NOMO-1 treated with DMSO at 0.1 percent for 48 hours (cell line): ENCODE results near the gene SEMA3C.

Experiments
- DNase-seq: peaks from one replicate; lab custom pipeline; 2025; ENCODE audit not compliant: unreplicated experiment; lab: John Stamatoyannopoulos, UW

SEMA3C gene

DNA sequence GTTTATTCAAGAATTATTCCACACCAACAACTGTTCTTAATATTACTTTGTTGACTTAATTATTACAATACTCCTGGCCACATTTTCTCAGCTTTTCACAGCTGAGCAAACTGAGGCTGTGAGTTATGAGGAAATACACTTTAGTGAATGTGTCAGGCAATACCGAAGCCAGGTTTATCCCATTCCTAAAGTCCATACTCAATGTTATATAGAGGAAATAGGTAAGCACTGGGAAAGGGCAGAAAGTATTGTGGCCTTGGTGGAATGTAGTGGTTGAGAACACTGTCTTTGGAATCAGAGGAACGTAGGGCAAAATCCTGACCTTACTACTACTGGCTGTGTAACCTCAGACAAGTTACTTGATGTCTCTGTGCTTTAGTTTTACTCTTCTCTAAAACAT, 169.6 kb downstream of the SEMA3C start:
- no peak for DNase-seq

DNA sequence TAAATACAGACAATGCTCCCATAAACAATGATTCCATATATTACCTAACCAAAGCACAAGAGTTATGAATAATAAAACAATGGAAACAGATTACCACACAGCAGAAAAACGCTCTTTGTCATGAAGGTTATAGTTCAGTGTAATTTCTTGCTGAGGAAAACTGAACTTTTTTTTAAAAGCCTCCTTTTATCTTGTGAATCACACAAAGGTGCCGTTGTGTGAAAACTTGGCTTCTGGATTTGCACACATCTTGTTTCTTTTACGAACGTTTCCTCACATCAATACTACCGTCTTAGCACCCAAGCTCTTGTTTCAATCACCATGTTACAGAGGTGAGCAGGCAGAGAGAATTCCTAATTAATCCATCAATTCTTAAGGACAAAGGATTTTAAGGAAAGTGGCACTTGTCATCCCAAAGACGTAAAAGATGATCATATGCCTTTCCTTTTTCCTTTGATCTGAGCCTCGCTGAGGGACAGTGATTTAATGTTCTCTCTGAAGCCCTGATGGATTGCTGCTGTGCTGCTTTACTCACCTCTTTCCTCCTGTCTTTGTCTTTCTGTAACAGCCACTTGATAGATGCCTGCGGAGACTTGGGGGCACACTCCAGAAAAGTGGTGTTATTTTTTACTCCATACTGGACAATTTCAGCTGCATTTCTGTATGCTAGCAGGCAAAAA, 170.3 kb downstream of the SEMA3C start:
- no peak for DNase-seq

DNA sequence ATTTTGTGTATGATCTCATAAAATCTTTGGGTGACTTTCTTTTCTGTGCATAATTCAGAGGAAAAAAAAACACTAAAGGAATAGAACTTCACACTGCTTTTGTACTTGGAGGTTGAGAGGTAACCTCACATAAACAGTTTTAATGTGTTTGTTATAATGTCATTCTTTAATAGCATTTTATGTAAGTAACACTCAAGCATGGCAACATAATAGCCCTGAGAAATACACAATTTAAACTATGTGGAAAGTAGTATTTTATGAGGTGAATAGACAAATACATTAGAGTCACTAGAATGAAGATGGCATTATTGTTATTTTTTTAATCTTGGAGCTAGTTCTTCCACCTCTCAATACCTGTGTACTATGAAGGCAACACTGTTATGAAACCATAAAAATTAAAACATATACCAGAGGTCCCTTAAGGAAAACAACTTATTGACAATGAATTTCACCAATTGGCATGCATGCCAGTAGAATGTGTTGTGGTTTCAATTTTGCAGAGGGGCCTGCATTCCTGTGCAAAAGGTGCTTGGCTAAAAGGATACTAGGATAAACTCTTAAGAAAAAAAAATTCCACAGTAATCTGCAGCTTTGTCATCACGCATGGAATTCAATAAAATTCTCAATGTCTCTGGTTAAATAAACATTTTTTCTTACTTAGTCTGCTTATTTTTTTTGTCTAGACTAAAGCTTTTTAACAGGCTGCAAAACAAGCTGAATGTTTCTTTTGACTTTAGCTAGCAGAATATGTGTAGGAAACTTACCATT, 177.9 kb downstream of the SEMA3C start:
- no peak for DNase-seq

DNA sequence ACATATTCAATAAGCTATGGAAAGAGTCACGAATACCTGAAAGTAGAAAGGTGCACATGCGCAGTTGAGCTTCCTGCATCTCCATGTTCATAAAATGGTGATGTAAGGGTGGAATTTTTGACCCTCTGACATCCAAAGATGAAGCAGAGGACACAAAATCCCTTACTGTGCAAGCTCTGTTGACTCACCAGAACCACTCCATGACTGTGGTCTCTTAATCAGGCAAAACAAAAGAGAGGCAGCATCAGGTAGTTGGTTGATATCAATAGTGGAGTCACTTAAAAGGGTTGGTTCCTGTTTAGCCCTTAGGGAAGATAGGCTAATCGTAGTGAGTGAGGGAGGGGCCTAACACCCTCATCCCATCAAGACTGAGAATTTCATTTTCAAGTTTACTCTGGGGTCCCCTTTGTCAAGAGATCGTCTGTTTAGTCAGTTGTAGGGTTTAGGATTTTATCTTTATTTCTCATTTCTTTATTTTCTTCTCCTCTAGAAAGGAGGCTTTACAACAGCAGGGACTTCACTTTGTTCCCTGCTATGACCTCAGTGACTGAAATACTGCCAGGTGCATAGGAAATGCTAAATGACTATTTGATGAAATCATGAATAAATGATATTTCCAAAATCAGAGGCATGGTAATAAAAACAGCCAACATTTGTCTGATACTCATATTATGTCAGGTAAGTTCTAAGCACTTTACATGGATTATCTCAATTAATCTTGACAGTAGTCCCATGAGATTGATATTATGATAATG, 182.3 kb downstream of the SEMA3C start:
- no peak for DNase-seq

DNA sequence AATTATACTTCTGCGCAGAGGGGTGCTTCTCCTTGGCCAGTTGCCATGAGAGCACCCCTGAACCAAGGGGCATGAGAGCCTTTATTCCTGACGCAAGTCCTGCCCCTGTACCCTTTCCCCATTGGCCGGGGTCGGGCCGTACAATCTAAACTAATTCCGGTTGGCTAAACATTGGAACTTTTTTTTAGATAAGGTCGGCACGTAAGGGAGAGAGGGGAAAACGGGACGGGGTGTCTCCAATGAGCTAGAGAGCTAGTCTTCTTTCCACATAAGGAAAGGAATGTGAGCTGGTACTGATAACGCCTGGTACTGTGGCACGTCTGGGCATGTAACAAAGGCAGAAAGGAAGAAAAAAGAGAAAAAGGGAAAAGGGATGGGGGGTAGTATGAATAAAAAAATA, 183.5 kb downstream of the SEMA3C start:
- no peak for DNase-seq

DNA sequence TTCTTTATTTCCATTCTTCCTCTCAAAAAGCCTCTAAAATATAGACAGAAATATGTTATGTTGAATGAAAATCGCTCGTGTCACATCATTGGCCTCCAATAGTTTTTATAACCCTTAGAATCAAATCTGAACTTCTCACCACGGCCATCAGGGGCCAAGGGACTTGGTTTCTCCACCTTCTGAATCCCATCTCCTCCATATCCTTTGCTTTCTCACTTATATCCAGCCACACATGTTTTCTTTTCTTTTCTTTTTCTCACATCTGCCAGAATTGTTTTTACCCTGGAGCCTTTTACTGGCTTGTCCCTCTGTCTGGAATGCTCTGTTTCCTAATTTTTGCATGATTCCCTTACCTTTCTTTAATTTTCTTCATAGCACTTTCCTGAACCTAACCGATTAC, 184.8 kb downstream of the SEMA3C start:
- no peak for DNase-seq

DNA sequence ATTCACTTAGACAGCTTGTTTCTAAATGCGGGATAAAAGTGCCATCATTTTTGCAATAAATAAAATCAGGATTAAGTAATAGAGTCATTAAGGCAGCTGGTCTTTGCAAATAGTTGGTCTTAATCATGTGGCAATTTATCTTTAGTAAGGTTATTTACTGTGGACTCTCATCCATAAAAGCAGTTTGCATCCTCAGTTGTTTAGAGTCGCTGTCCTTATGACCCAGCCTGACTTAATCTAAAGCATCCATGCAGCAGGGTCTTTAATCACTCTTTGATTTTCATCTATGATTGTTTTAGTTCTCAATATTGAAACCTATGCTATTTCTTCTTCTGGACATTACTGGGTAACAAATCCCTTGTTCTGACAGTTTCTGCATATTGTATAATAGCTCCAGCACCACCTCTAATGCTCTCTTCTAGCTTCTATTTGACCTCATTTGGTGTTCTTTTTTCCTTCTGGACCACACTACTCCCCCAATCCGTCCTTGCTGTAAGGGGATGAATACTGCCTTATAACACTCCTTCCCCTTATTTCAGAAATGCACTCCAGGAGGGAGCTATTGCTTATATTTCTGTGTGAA, 185.4 kb downstream of the SEMA3C start:
- DNase-seq: no peak

DNA sequence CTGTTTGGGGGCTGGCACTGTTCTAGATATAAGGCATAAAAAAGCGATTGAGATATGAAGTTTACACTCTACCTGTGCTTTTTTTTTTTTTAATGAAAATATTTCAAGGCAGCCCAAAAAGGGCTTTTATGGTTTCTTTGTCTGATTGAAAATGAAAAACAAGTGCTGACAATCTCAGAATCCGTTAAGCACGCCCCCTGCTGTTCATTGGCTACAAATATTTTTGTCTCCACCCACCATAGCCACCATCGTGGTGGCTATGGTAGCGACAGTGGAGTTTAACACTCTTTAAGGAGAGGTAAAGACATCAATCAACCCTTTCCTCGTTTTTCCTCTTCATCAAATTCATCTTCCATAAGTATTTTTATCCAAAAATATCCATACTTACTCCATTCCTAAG, 186.2 kb downstream of the SEMA3C start:
- peak; percentile 60 for DNase-seq

DNA sequence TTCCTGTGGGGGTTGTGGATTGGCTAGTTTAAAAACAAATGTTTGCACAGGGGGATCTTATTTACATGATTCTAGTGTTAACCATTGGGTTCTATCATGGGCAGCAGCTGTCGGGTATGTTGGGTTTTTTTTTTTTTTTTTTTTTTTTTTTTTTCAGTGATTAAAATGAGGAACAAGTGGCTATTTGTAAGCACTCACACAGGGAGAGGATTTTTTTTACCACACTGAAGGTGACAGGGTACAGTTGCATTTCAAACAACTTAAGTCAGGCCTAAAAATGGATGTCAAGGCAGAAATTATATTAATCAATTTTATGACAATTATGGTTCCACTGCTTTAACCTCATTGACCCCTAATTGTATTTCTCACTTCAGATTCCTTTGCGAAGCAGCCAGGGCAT, 187.6 kb downstream of the SEMA3C start:
- DNase-seq: peak; percentile 77

DNA sequence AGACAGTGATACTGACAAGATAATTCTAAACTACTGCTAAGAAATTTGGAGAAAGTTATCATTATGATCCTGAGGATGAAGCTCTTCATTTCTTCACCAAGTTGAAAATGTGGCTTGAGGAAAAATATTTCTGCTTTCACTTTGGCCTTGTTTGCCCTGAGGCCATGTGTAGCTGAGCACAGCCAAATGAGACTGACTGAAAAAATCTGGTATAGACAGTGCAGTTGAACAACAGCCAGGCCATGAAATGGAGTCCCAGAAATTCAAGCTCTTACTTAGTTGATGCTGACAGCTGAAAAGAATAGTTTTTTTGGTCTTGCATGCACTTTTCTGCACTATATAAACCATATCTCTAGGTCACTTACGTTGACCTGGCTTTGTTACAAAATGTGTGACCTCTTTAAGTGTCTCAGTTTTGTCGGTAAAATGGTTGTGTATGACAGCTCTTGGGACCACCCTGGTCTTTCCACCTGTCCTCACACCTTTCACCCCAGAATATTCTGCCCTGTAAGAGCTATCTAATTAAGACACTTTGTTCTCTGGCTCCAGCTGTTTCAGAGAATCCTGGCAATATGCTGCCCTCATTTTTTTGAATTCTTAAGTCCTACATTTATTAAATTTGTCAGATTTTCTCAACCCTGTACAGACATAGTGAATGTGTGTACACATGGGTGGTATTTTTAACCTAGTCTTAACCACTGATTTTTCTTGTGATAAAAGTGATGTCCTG, 189.1 kb downstream of the SEMA3C start:
- DNase-seq: no peak

DNA sequence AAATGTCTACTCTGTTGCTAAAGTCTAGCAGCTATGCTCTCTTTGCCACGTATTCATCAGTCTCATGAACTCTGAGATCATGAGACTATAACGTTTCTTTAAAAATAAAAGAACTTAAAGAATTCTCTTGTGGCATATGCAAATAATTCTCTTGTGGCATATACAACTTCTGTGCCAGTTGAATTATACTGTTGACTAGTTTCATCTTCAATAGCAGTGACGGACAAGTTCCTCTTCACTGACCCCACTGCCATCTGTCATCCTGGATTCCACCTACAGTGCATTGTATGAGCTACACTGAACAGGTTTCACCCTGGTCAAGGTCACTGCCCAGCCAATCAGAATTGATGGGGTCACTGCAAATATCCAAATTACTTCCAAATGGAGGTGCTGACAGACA, 192.2 kb downstream of the SEMA3C start:
- peak; percentile 47 for DNase-seq

DNA sequence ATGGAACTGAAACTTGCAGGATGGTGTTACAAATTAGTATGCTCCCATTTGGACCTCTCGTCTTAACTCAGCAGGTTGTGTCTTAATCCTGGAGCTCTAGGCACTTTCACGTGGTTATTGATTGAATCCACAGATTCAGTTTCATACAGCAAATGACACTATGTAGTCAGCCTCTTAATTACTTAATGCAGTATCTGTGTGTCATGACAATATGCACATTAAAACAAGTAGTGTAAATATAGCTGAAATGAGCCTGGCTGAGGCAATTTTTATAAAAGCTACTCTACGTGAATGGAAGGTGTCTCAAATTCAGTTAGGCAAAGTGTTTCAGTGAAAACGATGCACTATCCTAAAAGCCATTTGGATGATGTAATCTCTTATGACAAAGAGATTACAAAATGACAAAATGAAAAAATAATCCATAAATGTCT, 193.7 kb downstream of the SEMA3C start:
- DNase-seq: peak; percentile 71

DNA sequence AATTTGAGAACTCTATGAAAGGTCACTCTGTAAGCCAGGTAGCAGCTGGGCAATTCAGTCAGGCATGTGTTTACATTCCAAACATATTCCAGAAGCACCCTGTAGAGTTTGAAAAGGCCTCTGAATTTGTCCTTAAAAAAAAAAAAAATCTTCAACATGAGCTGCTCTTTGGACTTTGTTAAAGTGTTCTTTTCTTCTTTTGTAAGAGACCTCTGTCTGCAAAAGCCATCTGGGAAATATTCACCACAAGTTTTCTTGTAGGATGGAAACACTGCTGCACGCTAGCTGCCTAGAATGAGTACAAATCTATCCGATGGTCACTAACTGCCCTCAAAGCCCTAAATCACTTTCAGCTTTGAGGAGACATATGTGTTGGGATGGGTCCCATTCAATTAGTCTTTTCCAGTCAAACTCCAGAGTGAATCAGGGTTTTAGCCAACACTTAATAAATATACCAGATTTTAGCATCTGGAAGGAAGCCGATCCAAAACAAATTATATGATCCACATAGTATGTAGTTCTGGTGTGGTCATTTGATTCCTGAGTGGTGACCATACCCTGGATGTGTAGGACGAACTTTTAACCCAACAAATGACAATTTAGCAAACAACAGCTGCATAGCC, 194.5 kb downstream of the SEMA3C start:
- DNase-seq: no peak

DNA sequence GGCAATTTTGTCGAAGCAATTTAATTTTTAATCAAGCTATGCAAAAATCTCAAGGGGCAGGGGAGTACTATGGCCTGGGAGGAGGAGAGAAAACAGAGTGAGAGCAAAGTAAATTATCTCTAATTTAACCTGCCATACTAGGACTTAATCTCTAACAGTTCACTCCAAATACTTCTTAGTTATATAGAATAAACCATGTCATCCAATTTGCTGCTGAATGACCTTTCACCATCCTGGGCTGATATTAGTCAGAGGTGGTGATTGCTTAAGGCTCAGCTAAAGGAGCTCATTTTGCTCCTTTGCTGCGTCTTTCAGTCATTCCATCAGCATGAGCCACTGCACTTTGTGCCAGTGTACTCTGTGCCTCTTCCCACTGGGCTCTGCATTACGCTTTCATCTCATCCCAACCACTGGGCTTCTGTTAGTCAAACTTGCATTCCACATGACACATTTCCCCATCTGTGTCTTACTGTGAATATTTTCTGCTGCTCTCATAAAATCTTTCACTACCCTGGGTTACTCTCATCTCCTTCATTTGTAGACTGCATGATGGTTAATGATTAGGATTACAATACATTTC, 196.1 kb downstream of the SEMA3C start:
- DNase-seq: peak; percentile 93

DNA sequence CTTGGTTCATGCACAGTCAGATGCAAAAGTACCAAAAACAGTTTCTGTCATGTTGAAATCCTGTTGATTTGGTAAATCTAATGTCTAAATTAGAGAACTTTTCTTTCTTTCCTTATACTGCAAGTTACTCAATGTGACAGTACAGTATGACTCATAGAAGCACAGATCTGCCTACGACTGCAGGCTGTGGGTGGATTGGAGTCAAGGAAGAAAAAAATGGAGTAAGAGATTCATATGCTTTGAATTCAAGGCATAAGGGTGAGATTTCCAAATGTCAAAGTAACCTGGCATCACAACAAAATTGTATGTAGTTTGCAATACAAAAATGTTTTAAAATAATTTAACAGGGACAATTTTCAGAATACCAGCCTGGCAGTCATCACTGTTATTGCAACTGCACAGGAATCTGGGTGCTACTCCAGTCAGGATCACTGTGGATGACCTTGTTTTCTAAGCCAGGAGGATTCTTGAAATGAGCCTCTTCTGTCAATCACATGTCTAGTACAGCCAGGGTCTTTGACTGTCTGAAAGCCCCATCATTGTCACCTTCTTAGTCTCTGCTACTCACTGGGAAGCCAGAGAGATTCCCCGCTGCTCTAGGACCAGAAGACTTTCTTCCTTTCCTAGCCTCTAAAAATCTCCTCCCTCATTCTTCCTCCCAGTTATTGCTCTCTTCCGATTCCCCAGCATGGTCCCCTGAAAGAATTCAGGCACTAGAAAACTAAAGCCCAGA, 196.8 kb downstream of the SEMA3C start:
- peak; percentile 100 for DNase-seq

DNA sequence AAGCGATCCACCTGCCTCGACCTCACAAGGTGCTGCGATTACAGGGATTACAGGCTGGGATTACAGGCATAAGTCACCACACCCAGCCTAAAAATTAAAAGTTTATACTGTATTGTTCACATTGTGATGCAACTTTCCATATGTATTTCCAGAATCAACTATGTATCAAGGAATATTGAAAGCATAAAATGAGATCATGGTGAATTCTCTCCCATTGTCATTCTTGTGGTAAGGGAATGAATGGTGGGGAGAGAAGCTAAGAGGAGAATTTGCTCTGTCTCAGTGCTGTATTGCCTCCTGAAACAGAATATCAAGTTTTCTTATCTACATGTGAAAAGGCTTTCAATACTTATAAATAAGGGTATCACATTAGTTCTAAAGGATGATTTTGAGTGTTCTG, 198.7 kb downstream of the SEMA3C start:
- no peak for DNase-seq

DNA sequence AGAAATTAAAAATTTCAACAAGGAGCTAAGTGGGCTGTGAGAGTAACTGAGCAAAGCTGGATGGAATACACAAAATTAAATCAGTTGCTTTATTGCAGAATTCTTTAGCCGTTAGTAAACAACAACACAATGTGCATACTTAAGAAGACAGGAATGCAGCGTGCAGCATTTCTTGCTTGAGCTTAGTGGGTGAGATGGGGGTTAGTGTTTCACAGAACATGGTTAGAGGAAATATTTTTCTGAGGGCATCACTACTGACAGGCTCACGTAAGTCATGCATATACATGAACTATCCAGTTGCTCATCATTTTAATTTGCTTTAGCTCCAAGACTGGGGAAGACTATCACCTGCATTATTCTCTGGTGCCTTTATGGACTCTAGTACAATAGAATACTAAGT, 199.6 kb downstream of the SEMA3C start:
- no peak for DNase-seq

DNA sequence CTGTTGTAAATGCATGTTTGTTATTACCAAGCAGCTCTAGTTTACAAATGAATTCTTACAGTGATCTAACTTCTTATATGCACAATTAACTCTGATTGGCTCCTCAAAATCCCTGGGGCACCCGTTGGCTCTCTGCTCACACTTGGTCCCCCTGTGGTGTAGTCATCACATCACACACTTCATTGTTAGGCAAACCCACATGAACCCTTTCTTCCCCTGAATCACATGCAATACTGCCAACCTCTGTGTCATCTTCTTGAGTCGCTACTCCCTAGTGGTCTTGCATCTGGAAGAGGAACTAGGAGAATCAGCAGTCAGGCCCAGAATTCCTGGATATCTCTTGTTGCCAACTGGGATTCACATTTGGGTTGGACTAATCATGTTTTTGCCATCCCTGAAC, 207.3 kb downstream of the SEMA3C start:
- DNase-seq: no peak

DNA sequence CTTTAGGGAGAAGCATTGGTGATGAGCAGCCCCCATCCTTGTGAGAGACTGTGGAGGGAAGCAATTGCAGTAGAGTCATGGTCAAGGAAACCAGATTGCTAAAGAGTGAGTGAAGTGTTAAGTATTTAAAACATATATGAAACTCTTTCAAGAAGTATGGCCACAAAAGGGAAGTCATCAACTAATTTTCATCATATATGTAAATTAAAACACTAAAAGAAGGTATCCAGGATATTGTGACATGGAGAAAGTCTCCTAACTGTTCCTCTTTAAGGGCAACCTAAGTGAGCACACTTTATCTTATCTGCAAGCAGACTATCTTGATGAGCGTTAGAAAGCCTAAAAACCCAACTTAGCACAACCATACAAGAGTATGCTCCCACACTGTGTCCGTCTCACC, 210.7 kb downstream of the SEMA3C start:
- DNase-seq: peak; percentile 100
